Osteocyte (in vitro differentiated cells): ENCODE data around the gene DPP6. TPM values are rescaled to one million over a fixed set of nuclear protein-coding genes. Genes with fewer than 3 reads are reported as not detected.
"Not testable (repeated sequence)": the region's sequence is repeated elsewhere in the genome, so short reads cannot be mapped to it uniquely, and the experiment has no call there.

ENCODE experiments used
- DNase-seq: peaks from one replicate; pipeline ENCODE4 v3.0.0; 2021; ENCODE audit warnings: mixed read lengths; ENCODE audit not compliant: unreplicated experiment; ENCODE audit errors: extremely low spot score
- H3K27ac Mint-ChIP-seq: one replicate; pipeline ENCODE4 v1.8.0; 2021; ENCODE audit warnings: mild to moderate bottlenecking, mixed read lengths; ENCODE audit not compliant: unreplicated experiment
- H3K27me3 Mint-ChIP-seq: one replicate; pipeline ENCODE4 v1.8.0; 2021; ENCODE audit warnings: mixed read lengths; ENCODE audit not compliant: unreplicated experiment
- H3K36me3 Mint-ChIP-seq: one replicate; pipeline ENCODE4 v1.8.0; 2021; ENCODE audit warnings: mixed read lengths; ENCODE audit not compliant: unreplicated experiment
- H3K4me1 Mint-ChIP-seq: one replicate; pipeline ENCODE4 v1.8.0; 2021; ENCODE audit warnings: mixed read lengths; ENCODE audit not compliant: unreplicated experiment
- H3K4me3 Mint-ChIP-seq: one replicate; pipeline ENCODE4 v1.8.0; 2021; ENCODE audit warnings: mild to moderate bottlenecking, moderate library complexity, mixed read lengths; ENCODE audit not compliant: unreplicated experiment
- H3K9me3 Mint-ChIP-seq: one replicate; pipeline ENCODE4 v1.8.0; 2021; ENCODE audit warnings: mixed read lengths; ENCODE audit not compliant: unreplicated experiment
- total RNA-seq: library from RNA; stranded (reverse); gene quantifications from 2 replicates; pipeline ENCODE4 v1.2.1, GENCODE V29; 2021
- TF ChIP-seq, protein P1 (sequence below): fragments of 200-600 bp; sonication (generic); IDR thresholded peaks from 2 replicates; pipeline ENCODE4 v1.5.0; 2021; ENCODE audit warnings: antibody characterized with exemption, mild to moderate bottlenecking, moderate library complexity

DPP6 gene
- total RNA-seq, 1 donor from 2014 or later, result not detected

DNA sequence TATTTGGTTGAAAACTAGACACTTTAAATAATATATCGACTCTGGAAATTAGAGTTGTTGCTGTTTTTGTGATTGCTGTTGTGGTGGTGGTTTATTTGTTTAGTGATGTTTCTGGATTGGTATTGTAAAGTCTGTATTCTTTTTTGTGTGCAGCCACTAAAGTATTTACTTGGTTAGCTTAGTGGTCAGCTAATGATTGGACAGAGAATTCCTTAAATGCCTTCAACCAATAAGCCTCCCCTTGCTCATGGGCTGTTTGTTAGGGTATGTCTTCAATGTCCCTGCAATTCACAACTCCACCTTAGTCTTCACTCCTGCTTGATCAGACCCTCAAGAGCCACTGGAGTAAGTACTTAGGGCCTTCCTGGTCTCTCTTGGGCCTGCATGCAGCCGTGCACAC lies 879.7 kb downstream of the DPP6 start:
- DNase-seq, result no peak
- peaks cover 10% of the 10 kb centered on the region for H3K9me3 Mint-ChIP-seq
- H3K36me3 Mint-ChIP-seq, result peaks cover 2% of the 10 kb centered on the region
- no peak overlapping the region for H3K4me3 Mint-ChIP-seq
- H3K4me1 Mint-ChIP-seq, result peaks cover 10% of the 10 kb centered on the region
- peaks cover 6% of the 10 kb centered on the region for H3K27me3 Mint-ChIP-seq
- no peak overlapping the region for H3K27ac Mint-ChIP-seq
- TF ChIP-seq, protein P1, sequence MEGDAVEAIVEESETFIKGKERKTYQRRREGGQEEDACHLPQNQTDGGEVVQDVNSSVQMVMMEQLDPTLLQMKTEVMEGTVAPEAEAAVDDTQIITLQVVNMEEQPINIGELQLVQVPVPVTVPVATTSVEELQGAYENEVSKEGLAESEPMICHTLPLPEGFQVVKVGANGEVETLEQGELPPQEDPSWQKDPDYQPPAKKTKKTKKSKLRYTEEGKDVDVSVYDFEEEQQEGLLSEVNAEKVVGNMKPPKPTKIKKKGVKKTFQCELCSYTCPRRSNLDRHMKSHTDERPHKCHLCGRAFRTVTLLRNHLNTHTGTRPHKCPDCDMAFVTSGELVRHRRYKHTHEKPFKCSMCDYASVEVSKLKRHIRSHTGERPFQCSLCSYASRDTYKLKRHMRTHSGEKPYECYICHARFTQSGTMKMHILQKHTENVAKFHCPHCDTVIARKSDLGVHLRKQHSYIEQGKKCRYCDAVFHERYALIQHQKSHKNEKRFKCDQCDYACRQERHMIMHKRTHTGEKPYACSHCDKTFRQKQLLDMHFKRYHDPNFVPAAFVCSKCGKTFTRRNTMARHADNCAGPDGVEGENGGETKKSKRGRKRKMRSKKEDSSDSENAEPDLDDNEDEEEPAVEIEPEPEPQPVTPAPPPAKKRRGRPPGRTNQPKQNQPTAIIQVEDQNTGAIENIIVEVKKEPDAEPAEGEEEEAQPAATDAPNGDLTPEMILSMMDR, result no peak

DNA sequence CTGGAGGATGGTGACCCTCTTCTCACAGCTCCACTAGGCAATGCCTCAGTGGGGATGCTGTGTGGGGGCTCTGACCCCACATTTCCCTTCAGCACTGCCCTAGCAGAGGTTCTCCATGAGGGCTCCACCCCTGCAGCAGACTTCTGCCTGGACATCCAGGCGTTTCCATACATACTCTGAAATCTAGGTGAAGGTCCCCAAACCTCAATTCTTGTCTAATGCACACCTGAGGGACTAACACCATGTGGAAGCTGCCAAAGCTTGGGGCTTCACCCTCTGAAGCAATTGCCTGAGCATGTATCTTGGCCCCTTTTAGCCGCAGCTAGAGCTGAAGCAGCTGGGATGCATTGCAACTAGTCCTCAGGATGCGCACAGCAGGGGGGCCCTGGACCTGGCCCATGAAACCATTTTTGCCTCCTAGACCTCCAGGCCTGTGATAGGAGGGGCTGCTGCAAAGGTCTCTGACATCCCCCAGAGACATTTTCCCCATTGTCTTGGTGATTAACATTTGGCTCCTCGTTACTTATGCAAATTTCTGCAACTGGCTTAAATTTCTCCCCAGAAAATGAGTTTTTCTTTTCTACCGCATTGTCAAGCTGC lies 882.3 kb downstream of the DPP6 start:
- H3K9me3 Mint-ChIP-seq, DNase-seq, H3K4me3 Mint-ChIP-seq, H3K27ac Mint-ChIP-seq, H3K36me3 Mint-ChIP-seq, H3K27me3 Mint-ChIP-seq, H3K4me1 Mint-ChIP-seq: not testable (repeated sequence)

DNA sequence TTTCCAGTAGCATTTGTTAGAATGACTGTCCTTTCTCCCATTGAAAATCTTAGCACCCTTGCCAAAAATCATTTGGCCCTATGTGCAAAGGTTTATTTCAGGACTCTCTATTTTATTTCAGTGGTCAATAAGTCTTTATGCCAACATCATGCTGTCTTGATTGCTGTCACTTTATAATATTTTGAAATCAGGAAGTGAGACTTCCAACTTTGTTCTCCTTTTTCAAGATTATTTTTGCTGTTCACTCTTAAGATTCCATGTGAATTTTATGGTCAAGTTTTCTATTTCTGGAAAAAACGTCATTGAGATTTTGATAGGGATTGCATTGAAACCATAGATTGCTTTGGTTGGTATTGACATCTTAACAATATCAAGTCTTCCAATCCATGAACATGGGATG lies 885.6 kb downstream of the DPP6 start:
- no peaks in the 10 kb centered on the region for H3K4me1 Mint-ChIP-seq
- no peak overlapping the region for H3K4me3 Mint-ChIP-seq
- no peak for DNase-seq
- peaks cover 13% of the 10 kb centered on the region for H3K36me3 Mint-ChIP-seq
- peaks cover 10% of the 10 kb centered on the region for H3K9me3 Mint-ChIP-seq
- TF ChIP-seq, protein P1, result no peak
- H3K27me3 Mint-ChIP-seq, result peaks cover 6% of the 10 kb centered on the region
- no peak overlapping the region for H3K27ac Mint-ChIP-seq

DNA sequence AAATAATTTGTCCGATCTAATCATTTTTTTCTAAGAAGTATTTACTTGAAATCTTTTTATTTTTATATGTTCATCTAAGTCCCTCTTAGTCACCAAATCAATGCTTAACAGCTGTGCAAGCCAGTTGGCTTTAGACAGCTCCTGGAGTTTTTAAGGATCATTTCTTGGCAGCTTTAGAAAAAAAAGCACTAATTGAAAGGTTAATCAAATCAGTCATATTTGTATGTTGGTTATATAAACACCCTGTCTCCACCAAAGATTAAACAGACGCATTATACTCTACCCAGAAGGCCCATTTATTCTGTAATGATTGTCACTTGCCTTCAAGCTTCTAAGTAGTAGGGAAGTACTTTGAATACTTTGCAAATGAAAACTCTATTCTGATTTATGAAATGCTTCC lies 890.5 kb downstream of the DPP6 start:
- H3K4me1 Mint-ChIP-seq, result no peaks in the 10 kb centered on the region
- H3K4me3 Mint-ChIP-seq, result no peak overlapping the region
- H3K9me3 Mint-ChIP-seq, result no peaks in the 10 kb centered on the region
- TF ChIP-seq, protein P1, result no peak
- no peak for DNase-seq
- H3K27ac Mint-ChIP-seq, result no peak overlapping the region
- peaks cover 43% of the 10 kb centered on the region for H3K36me3 Mint-ChIP-seq
- peaks cover 3% of the 10 kb centered on the region for H3K27me3 Mint-ChIP-seq
